Measurements from ENCODE around the gene MED10.

- TF ChIP-seq CTCF (conservative IDR thresholded peaks at IDR 0.05; ENCODE audit: low read depth, low read length) (no peak), EZH2 (IDR thresholded peaks at IDR 0.05; ENCODE audit: low read length, unreplicated experiment) (no peak)
These were observed 24.6 kb downstream of the MED10 start for GRCh38 chr5:6353602-6354302.
